ENCODE results near the gene DCAF17.
"Not testable (repeated sequence)": the region's sequence is repeated elsewhere in the genome, so short reads cannot be mapped to it uniquely, and the experiment has no call there.

DCAF17 gene

GRCh38 chr2:171411791-171412483 is 22.1 kb upstream of the DCAF17 start:
- DNase-seq = no peak

GRCh38 chr2:171412571-171413175 is 21.4 kb upstream of the DCAF17 start:
- no peak for DNase-seq

GRCh38 chr2:171414645-171415044 is 19.4 kb upstream of the DCAF17 start:
- not testable (repeated sequence) for DNase-seq

- DNase-seq = no peak
Measured at GRCh38 chr2:171416009-171416926, 17.8 kb upstream of the DCAF17 start.

- DNase-seq = no peak
Measured at GRCh38 chr2:171419333-171419732, 14.7 kb upstream of the DCAF17 start.

GRCh38 chr2:171420728-171421563 is 13.1 kb upstream of the DCAF17 start:
- DNase-seq = no peak

GRCh38 chr2:171422710-171423495 is 11.1 kb upstream of the DCAF17 start:
- DNase-seq = not testable (repeated sequence)

GRCh38 chr2:171430516-171431410 is 3.3 kb upstream of the DCAF17 start:
- DNase-seq = no peak

- peak; percentile 7 for DNase-seq
Measured at GRCh38 chr2:171431677-171432167, 2.3 kb upstream of the DCAF17 start.

- DNase-seq = no peak
Measured at GRCh38 chr2:171432206-171432968, 1.6 kb upstream of the DCAF17 start.

- no peak for DNase-seq
Measured at GRCh38 chr2:171432969-171433762, 860 bp upstream of the DCAF17 start.

GRCh38 chr2:171433763-171434012 is 338 bp upstream of the DCAF17 start, which contains the start of gene METTL8:
METTL8 (minus strand) TSS chr2:171433990; CDS start chr2:171392185, 41,805 bp downstream.
- no peak for DNase-seq

GRCh38 chr2:171436307-171436706 is 2.3 kb downstream of the DCAF17 start:
- DNase-seq = no peak

- no peak for DNase-seq
Measured at GRCh38 chr2:171441470-171441869, 7.4 kb downstream of the DCAF17 start.

GRCh38 chr2:171447675-171448074 is 13.6 kb downstream of the DCAF17 start:
- no peak for DNase-seq

GRCh38 chr2:171451074-171451473 is 17.0 kb downstream of the DCAF17 start:
- no peak for DNase-seq

- no peak for DNase-seq
Measured at GRCh38 chr2:171452773-171453172, 18.7 kb downstream of the DCAF17 start.

GRCh38 chr2:171459498-171459897 is 25.5 kb downstream of the DCAF17 start:
- no peak for DNase-seq

GRCh38 chr2:171460537-171460936 is 26.5 kb downstream of the DCAF17 start:
- DNase-seq = no peak
